Stimulated activated memory B cell treated with anti-CD40 and anti-IgM and Interleukin-4, amounts not matched to agents 10 μg/mL and 1 μg/mL and 100 μg/mL, for 72 hours (primary cell): Measurements from ENCODE around the gene RAVER1.
"Not testable (repeated sequence)": the region's sequence is repeated elsewhere in the genome, so short reads cannot be mapped to it uniquely, and the experiment has no call there.

ENCODE experiments used
- ATAC-seq: fragments of 150-1000 bp; cut with Tn5 transposase; 2 replicates; pipeline ENCODE4 v1.10.0; 2021
- H3K27ac Mint-ChIP-seq: one replicate; pipeline ENCODE4 v1.8.0; 2022; ENCODE audit warnings: mild to moderate bottlenecking, mixed read lengths
- H3K27me3 Mint-ChIP-seq: one replicate; pipeline ENCODE4 v1.8.0; 2022; ENCODE audit warnings: mixed read lengths
- H3K36me3 Mint-ChIP-seq: one replicate; pipeline ENCODE4 v1.8.0; 2022; ENCODE audit warnings: mixed read lengths
- H3K4me1 Mint-ChIP-seq: one replicate; pipeline ENCODE4 v1.8.0; 2022; ENCODE audit warnings: mixed read lengths
- H3K4me3 Mint-ChIP-seq: one replicate; pipeline ENCODE4 v1.8.0; 2022; ENCODE audit warnings: mild to moderate bottlenecking, moderate library complexity, mixed read lengths
- H3K9me3 Mint-ChIP-seq: one replicate; pipeline ENCODE4 v1.8.0; 2022; ENCODE audit warnings: mixed read lengths

The RAVER1 gene

DNA sequence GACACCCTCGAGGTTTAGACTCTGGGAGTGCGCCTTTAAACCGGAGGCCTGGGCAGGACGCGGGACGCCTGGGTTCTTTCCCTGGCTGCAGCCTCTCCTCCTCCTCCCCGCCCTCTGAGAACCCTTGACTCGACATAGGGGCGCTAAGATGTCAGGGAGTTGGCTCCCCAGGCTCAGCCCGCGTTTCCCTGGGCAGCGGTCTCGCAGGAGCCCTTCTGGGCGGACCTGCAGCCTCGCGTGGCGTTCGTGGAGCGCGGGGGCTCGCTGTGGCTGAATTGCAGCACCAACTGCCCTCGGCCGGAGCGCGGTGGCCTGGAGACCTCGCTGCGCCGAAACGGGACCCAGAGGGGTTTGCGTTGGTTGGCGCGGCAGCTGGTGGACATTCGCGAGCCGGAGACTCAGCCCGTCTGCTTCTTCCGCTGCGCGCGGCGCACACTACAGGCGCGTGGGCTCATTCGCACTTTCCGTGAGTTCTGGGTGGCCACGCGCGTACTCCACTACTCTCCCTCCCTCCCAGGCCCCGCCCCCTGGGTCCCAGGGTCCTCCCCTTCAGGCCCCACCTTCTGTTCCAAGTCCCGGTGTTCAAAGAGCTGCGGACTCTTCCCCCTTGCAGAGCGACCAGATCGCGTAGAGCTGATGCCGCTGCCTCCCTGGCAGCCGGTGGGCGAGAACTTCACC is 42.3 kb downstream of the RAVER1 start:
- H3K27me3 Mint-ChIP-seq = peaks cover 79% of the 10 kb centered on the region
- H3K9me3 Mint-ChIP-seq = peaks cover 5% of the 10 kb centered on the region
- H3K36me3 Mint-ChIP-seq = peaks cover 12% of the 10 kb centered on the region
- peak overlapping the region; percentile 72 for H3K4me3 Mint-ChIP-seq
- H3K4me1 Mint-ChIP-seq = peaks cover 80% of the 10 kb centered on the region
- ATAC-seq = peak; percentile 29
- H3K27ac Mint-ChIP-seq = peak overlapping the region; percentile 67

DNA sequence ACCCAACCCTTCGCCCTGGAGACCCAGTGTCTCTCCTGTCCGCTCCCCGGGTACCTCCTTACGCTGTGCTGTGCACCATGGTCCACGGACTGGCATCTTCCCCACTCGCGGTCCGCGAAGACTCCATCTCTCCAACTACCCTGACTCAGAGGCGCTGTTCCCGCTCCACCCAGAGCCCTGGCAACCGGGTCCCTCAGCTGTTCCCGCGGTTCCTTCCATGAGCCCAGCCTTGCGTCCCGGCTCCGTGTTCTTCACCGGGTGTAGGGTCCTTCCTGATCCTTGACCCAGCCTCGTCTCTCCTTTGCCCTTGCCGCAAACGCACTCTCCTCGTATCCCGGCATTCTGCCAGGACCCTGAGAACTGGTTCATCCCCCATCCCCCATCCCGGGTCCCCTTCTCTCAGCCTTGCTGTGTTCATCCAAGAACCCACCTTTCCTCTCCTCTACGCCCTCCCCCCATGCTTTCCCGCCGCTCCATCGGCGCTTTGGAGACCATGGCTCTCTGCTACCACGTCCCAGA is 42.9 kb downstream of the RAVER1 start:
- no peak for ATAC-seq
- Mint-ChIP-seq H3K27me3 (peaks cover 73% of the 10 kb centered on the region), H3K4me3 (peak overlapping the region; percentile 72), H3K36me3 (peaks cover 18% of the 10 kb centered on the region), H3K4me1 (peaks cover 81% of the 10 kb centered on the region), H3K9me3 (peaks cover 5% of the 10 kb centered on the region), H3K27ac (peak overlapping the region; percentile 67)

GRCh38 chr19:10289836-10290356 is 43.4 kb downstream of the RAVER1 start, which contains the start of gene ICAM5:
ICAM5 (plus strand) TSS chr19:10289952; CDS start chr19:10290044, 92 bp downstream.
- Mint-ChIP-seq H3K4me1 (peaks cover 83% of the 10 kb centered on the region), H3K4me3 (peak within 1 kb of the TSS; percentile 72)

DNA sequence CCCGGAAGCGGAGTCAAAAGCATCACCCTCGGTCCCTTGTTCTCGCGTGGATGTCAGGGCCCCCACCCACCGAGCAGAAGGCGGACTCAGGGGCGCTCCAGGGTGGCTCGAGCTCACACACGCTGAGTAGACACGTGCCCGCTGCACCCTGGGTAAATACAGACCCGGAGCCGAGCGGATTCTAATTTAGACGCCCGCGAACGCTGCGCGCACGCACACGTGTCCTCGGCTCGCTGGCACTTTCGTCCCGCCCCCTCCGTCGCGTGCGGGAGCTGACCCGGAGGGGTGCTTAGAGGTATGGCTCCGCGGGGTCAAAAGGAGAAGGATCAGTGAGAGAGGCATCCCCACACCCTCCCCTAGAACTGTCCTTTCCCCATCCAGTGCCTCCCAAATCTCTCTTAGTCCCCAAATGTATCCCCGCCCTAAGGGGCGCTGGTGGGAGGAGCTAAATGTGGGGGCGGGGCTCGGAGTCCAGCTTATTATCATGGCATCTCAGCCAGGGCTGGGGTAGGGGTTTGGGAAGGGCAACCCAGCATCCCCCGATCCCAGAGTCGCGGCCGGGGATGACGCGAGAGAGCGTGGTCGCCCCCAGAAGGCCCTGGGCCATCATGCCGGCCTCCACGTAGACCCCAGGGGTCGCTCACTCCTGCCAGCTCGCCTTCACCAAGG is 44.0 kb downstream of the RAVER1 start:
- peak; percentile 48 for ATAC-seq
- Mint-ChIP-seq H3K4me3 (peak overlapping the region; percentile 70), H3K27ac (peak overlapping the region; percentile 67), H3K4me1 (peaks cover 84% of the 10 kb centered on the region), H3K36me3 (peaks cover 29% of the 10 kb centered on the region), H3K9me3 (peaks cover 5% of the 10 kb centered on the region), H3K27me3 (peaks cover 62% of the 10 kb centered on the region)

More at GRCh38 chr19:10289836-10290356, 43.4 kb downstream of the RAVER1 start, which contains the start of gene ICAM5:
- no peak for ATAC-seq
- peaks cover 5% of the 10 kb centered on the region for H3K9me3 Mint-ChIP-seq
- peak within 1 kb of the TSS; percentile 67 for H3K27ac Mint-ChIP-seq
- peaks cover 68% of the 10 kb centered on the region for H3K27me3 Mint-ChIP-seq
- H3K36me3 Mint-ChIP-seq = peaks cover 23% of the 10 kb centered on the region

DNA sequence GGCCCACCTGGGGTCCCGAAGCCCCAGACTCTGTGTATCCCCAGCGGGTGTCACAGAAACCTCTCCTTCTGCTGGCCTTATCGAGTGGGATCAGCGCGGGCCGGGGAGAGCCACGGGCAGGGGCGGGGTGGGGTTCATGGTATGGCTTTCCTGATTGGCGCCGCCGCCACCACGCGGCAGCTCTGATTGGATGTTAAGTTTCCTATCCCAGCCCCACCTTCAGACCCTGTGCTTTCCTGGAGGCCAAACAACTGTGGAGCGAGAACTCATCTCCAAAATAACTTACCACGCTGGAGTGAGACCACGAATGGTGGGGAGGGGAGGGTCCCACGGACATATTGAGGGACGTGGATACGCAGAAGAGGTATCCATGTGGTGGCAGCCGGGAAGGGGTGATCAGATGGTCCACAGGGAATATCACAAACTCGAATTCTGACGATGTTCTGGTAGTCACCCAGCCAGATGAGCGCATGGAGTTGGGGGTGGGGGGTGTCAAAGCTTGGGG is 44.6 kb downstream of the RAVER1 start:
- ATAC-seq = no peak
- peaks cover 58% of the 10 kb centered on the region for H3K27me3 Mint-ChIP-seq
- H3K36me3 Mint-ChIP-seq = peaks cover 35% of the 10 kb centered on the region
- H3K9me3 Mint-ChIP-seq = peaks cover 5% of the 10 kb centered on the region
- peak overlapping the region; percentile 67 for H3K27ac Mint-ChIP-seq
- peaks cover 84% of the 10 kb centered on the region for H3K4me1 Mint-ChIP-seq
- peak overlapping the region; percentile 70 for H3K4me3 Mint-ChIP-seq

GRCh38 chr19:10286803-10287737 is 46.3 kb downstream of the RAVER1 start, which contains the start of gene ICAM4:
ICAM4 (plus strand) TSS chr19:10286955; CDS start chr19:10287013, 58 bp downstream.
- Mint-ChIP-seq H3K36me3 (peaks cover 39% of the 10 kb centered on the region), H3K9me3 (peaks cover 4% of the 10 kb centered on the region), H3K4me1 (peaks cover 68% of the 10 kb centered on the region), H3K27ac (peak within 1 kb of the TSS; percentile 55), H3K27me3 (peaks cover 42% of the 10 kb centered on the region), H3K4me3 (peak within 1 kb of the TSS; percentile 50)
- peak; percentile 69 for ATAC-seq

GRCh38 chr19:10285393-10285792 is 47.9 kb downstream of the RAVER1 start:
- peaks cover 51% of the 10 kb centered on the region for H3K4me1 Mint-ChIP-seq
- H3K4me3 Mint-ChIP-seq = no peak overlapping the region
- H3K9me3 Mint-ChIP-seq = peaks cover 2% of the 10 kb centered on the region
- H3K27me3 Mint-ChIP-seq = peaks cover 25% of the 10 kb centered on the region
- ATAC-seq = no peak
- H3K27ac Mint-ChIP-seq = no peak overlapping the region
- peaks cover 37% of the 10 kb centered on the region for H3K36me3 Mint-ChIP-seq

DNA sequence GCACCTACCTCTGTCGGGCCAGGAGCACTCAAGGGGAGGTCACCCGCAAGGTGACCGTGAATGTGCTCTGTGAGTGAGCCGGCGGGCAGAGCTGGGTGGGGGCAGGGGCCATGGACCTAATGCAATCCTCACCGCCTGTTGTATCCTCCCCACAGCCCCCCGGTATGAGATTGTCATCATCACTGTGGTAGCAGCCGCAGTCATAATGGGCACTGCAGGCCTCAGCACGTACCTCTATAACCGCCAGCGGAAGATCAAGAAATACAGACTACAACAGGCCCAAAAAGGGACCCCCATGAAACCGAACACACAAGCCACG is 48.4 kb downstream of the RAVER1 start:
- peaks cover 40% of the 10 kb centered on the region for H3K36me3 Mint-ChIP-seq
- H3K4me1 Mint-ChIP-seq = peaks cover 50% of the 10 kb centered on the region
- no peak overlapping the region for H3K27ac Mint-ChIP-seq
- no peak overlapping the region for H3K4me3 Mint-ChIP-seq
- H3K27me3 Mint-ChIP-seq = peaks cover 20% of the 10 kb centered on the region
- H3K9me3 Mint-ChIP-seq = peaks cover 2% of the 10 kb centered on the region
- ATAC-seq = no peak

DNA sequence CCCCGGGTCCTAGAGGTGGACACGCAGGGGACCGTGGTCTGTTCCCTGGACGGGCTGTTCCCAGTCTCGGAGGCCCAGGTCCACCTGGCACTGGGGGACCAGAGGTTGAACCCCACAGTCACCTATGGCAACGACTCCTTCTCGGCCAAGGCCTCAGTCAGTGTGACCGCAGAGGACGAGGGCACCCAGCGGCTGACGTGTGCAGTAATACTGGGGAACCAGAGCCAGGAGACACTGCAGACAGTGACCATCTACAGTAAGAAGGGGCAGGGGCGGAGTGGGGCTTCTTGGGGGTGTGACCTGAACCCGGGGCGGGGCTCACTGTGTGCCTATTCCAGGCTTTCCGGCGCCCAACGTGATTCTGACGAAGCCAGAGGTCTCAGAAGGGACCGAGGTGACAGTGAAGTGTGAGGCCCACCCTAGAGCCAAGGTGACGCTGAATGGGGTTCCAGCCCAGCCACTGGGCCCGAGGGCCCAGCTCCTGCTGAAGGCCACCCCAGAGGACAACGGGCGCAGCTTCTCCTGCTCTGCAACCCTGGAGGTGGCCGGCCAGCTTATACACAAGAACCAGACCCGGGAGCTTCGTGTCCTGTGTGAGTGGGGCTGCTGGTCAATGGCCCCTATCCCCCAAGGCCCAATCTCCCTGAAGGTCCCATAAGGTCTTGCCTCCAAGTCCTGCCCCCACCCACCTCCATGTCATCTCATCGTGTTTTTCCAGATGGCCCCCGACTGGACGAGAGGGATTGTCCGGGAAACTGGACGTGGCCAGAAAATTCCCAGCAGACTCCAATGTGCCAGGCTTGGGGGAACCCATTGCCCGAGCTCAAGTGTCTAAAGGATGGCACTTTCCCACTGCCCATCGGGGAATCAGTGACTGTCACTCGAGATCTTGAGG is 49.0 kb downstream of the RAVER1 start:
- no peak overlapping the region for H3K27ac Mint-ChIP-seq
- peaks cover 54% of the 10 kb centered on the region for H3K4me1 Mint-ChIP-seq
- ATAC-seq = no peak
- H3K36me3 Mint-ChIP-seq = peaks cover 46% of the 10 kb centered on the region
- H3K4me3 Mint-ChIP-seq = no peak overlapping the region
- peaks cover 2% of the 10 kb centered on the region for H3K9me3 Mint-ChIP-seq
- H3K27me3 Mint-ChIP-seq = peaks cover 18% of the 10 kb centered on the region

GRCh38 chr19:10283301-10284064 is 49.8 kb downstream of the RAVER1 start:
- H3K4me3 Mint-ChIP-seq = no peak overlapping the region
- peaks cover 55% of the 10 kb centered on the region for H3K36me3 Mint-ChIP-seq
- H3K4me1 Mint-ChIP-seq = peaks cover 54% of the 10 kb centered on the region
- no peak overlapping the region for H3K27ac Mint-ChIP-seq
- peaks cover 10% of the 10 kb centered on the region for H3K27me3 Mint-ChIP-seq
- peaks cover 2% of the 10 kb centered on the region for H3K9me3 Mint-ChIP-seq
- no peak for ATAC-seq

DNA sequence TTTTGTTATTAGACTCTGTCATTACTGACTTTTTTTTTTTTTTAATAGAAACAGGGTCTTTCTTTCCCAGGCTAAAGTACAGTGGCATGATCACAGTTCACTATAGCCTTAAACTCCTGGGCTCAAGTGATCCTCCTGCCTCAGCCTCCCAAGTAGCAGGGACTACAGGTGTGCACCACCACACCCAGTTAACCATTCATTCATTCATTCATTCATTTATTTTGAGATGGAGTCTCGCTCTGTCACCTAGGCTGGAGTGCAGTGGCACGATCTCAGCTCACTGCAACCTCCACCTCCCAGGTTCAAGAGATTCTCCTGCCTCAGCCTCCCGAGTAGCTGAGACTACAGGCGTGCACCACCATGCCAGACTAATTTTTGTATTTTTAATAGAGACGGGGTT is 51.3 kb downstream of the RAVER1 start:
- peaks cover 54% of the 10 kb centered on the region for H3K4me1 Mint-ChIP-seq
- H3K27me3 Mint-ChIP-seq, H3K4me3 Mint-ChIP-seq, H3K9me3 Mint-ChIP-seq, ATAC-seq, H3K27ac Mint-ChIP-seq: not testable (repeated sequence)
- peaks cover 66% of the 10 kb centered on the region for H3K36me3 Mint-ChIP-seq

DNA sequence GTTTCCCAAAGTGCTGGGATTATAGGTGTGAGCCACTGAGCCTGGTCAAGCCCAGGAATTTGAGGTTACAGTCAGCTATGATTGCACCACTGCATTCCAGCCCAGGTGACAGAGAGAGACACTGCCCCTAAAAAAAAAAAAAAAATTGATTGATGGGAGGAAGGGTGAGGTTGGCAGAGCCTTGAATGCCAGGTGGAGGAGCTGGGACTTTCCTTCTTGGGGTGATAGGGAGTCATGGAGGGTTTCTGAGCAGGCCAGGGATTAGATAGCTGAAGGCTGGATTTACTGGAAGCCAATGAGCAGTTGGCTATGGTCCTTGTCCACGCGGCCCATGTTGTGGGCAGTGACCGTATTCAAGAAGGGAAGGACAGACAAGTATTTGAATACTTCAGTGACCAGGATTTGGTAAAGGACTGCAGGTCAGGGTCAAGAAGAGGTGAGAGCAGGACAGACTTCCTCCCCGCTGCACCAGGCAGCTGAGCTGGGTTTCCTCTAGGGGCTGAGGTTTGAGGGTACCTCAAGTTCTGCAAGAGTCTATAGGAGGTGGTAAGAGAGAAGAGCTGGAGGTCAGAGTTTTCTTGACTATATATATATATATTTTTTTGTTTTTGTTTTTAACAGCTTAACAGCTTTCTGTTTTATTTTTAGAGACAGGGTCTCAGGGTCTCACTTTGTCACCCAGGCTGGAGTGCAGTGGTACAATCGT is 53.4 kb downstream of the RAVER1 start:
- no peak for ATAC-seq
- H3K9me3 Mint-ChIP-seq = no peaks in the 10 kb centered on the region
- H3K36me3 Mint-ChIP-seq = peaks cover 52% of the 10 kb centered on the region
- peaks cover 43% of the 10 kb centered on the region for H3K4me1 Mint-ChIP-seq
- H3K27ac Mint-ChIP-seq = peak overlapping the region; percentile 15
- no peaks in the 10 kb centered on the region for H3K27me3 Mint-ChIP-seq
- H3K4me3 Mint-ChIP-seq = no peak overlapping the region

DNA sequence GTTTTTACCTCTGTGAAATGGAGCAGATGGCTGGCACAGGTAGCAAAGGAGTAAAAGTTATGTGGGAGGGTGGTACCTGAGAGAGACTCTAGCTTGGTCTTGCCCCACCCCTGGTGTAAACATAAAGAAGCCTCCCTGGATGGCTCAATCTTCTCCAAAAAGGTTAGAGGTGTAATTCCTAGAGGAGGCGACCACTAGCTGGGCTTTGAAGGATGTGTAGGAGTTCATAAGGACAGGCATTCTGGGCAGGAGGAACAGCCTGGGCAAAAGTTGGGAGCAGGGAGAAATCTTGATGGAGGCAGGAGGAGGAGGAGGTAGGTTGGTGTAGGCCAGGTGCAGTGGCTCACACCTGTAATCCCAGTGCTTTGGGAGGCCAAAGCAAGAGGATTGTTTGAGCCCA is 54.4 kb downstream of the RAVER1 start:
- Mint-ChIP-seq H3K36me3 (peaks cover 52% of the 10 kb centered on the region), H3K4me3 (peak overlapping the region; percentile 56), H3K9me3 (no peaks in the 10 kb centered on the region), H3K4me1 (peaks cover 52% of the 10 kb centered on the region), H3K27ac (peak overlapping the region; percentile 48), H3K27me3 (no peaks in the 10 kb centered on the region)
- ATAC-seq = no peak
